Right lobe of liver (tissue), 4 donors: ENCODE data around the gene RBFOX2.

Experiments used
- POLR2A ChIP-seq: fragments of 450-650 bp; IDR thresholded peaks from one replicate; pipeline ENCODE4 v1.6.1; 2017; ENCODE audit warnings: antibody characterized with exemption, mild to moderate bottlenecking
- TF ChIP-seq, protein P1 (sequence below), 4 donors: fragments of 200-600 bp in 3 of 4; fragments of 450-650 bp in 1 of 4; IDR thresholded peaks; one replicate each; pipeline versions ENCODE4 v1.5.1 to v1.8.0; 2016 to 2022; ENCODE audit warnings: antibody characterized with exemption in 4 of 4, mild to moderate bottlenecking in 2 of 4
- donor health status: DM: no; HTN: no; CAD: no.
- donor health status: DM: no; HTN: no; CAD: no.
- donor health status: DM: no; HTN: yes; CAD: no.

DNA sequence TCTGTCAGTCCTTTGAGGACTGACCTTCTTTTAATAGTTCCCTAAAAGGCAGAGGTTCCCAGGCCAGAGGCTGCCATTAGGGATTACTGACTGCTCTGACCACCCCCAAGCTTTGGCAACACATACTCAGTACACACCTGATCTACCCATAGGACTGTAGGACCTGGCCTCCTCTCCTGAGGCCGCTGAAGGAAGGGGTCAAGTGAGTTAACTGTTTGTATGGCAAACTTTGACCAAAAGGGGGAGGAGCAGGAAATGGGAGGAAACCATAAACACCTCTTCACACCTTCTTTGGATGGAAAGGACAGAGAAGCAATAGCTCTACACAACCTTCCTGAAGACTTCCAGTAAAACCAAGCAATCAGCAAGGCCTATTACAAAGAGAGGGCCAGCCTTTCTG lies 207.0 kb downstream of the RBFOX2 start:
- TF ChIP-seq, protein P1, sequence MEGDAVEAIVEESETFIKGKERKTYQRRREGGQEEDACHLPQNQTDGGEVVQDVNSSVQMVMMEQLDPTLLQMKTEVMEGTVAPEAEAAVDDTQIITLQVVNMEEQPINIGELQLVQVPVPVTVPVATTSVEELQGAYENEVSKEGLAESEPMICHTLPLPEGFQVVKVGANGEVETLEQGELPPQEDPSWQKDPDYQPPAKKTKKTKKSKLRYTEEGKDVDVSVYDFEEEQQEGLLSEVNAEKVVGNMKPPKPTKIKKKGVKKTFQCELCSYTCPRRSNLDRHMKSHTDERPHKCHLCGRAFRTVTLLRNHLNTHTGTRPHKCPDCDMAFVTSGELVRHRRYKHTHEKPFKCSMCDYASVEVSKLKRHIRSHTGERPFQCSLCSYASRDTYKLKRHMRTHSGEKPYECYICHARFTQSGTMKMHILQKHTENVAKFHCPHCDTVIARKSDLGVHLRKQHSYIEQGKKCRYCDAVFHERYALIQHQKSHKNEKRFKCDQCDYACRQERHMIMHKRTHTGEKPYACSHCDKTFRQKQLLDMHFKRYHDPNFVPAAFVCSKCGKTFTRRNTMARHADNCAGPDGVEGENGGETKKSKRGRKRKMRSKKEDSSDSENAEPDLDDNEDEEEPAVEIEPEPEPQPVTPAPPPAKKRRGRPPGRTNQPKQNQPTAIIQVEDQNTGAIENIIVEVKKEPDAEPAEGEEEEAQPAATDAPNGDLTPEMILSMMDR (IDR thresholded peaks at IDR 0.05) = no peak
- no peak for TF ChIP-seq POLR2A
